Effector CD4-positive, alpha-beta T cell (primary cell): Measurements from ENCODE around the gene SH3BGRL3.
A peak's percentile ranks its signal among the peaks of the same experiment; 100 is the strongest.
"Not testable (repeated sequence)": the region's sequence is repeated elsewhere in the genome, so short reads cannot be mapped to it uniquely, and the experiment has no call there.

ENCODE experiments used
- DNase-seq: peaks from one replicate; pipeline ENCODE4 v3.0.0-alpha.2; 2020

Gene SH3BGRL3

DNA sequence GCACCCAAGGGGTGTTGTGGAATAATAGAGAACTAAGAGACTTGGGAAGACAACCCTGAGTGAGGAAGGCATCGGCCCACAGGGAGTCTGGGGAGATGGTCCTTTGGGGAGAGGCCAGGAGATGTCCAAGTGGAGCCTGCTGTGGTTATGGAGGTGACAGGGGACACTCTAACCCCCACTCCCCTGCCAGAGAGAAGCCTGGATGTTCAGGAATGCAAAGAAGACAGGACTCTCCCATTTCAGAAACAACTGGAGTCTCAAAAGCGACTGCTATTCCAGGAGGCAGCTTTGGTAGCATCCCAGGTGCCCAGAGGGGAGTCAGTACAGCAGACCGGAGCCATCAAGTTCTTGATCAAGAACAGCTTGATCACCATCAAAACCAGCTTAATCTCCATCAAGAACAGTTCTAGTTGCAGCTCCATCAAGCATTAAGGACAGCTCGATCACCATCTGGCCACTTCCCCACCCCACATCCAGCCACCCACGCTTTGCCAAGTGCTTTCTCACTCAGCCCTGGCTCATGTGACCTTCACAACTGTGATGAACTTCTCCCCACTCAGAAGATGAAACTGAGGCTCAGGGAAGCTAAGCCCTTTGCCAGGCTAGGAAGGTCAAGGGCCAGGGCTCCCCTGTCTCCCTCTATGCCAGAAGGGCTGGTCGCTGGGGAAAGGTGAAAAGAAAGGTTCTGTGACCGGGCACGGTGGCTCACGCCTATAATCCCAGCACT lies 38.6 kb downstream of the SH3BGRL3 start:
- no peak for DNase-seq

GRCh38 chr1:26320896-26321295 lies 41.0 kb downstream of the SH3BGRL3 start:
- no peak for DNase-seq

- peak; percentile 94 for DNase-seq
Observed at GRCh38 chr1:26321315-26322041, 41.6 kb downstream of the SH3BGRL3 start.

DNA sequence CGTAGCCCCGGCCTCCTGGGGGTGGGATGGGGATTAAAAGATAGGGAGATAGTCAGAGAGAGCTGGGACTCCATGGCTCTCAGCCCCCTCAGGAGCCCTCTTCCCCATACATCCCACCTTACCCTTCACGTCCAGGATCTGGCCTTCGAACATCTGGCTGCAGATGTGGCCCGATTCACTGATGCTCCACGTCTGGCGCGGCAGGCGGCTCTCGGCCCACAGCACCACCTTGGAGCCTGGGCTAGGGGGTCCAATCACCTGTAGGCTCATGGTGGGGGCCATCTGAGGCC lies 42.1 kb downstream of the SH3BGRL3 start:
- no peak for DNase-seq

DNA sequence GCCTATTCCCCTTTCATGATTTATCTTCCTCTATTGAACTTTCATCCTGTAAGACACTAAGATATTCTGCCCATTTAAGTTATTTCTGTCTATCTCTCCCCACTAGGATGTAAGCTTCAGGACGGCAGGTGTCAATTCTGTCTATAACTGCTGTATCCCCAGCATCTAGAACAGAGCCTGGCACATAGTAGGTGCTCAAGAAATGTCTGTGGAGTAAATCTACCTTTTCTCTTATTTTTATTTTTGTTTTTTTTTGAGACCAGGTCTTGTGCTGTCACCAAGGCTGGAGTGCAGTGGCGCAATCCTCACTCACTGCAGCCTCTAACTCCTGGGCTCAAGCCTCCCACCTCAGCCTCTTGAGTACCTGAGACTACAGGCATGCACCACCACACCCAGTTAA lies 43.5 kb downstream of the SH3BGRL3 start:
- DNase-seq = no peak

DNA sequence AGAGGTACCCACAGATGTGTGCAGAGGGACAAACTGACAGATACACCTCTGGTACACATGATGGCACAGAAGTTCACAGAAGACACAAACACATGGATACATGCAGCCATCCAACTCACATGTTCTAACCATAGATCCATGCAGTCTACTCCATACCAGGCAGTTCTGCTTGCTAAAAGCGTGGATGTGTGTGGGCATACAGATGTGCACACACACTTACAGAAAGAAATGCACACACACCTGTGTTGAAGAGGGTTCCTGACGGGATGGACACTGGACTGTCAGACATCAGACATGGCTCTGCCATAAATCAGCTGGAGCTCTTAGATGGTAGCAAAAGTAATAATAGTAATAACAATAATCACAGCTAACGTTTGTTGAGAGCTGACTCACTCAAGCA lies 44.7 kb downstream of the SH3BGRL3 start:
- no peak for DNase-seq

DNA sequence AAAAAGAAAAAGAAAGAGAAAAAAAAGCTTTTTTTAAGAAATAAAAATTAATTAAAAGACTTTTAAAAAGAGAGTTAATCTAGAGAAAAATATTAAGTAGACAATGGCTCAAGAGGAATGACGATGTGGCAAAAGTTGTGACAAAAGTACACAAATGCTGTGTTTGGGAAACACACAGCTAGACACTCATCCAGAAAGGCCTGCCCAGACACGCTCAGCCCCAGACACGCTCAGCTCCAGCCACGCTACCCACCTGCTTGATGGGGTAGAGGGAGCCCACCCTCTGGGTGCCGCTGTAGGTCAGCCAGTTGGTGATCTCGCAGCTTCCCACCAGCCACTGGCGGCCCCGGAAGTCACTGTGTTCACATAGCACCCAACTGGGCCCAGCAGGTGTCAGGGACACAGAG lies 48.1 kb downstream of the SH3BGRL3 start:
- DNase-seq = no peak

DNA sequence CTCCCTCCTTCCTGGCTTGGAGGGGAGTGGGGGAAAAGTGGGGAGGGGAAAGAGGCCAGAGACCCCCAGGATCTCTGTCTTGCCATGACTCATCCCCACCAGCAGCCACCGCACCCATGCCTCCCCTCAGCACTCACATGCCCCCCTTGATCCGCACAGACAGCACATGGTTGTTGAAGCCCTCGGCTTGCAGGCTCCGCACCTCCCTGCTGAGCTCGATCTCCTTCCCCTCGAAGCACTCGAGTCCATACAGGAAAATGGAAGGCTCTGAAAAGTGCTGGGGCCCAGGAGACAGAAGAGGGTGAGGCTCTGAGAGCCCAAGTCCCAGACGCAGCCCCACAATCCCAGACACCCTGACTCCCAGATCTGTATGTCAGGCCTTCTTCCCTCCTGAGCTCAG lies 48.7 kb downstream of the SH3BGRL3 start:
- no peak for DNase-seq

GRCh38 chr1:26329380-26329779 lies 49.5 kb downstream of the SH3BGRL3 start:
- not testable (repeated sequence) for DNase-seq

- no peak for DNase-seq
Observed at GRCh38 chr1:26330276-26330675, 50.4 kb downstream of the SH3BGRL3 start.
